Measurements from ENCODE around the gene RPS6KB2. TPM values are rescaled to one million over a fixed set of nuclear protein-coding genes. Genes with fewer than 3 reads are reported as not detected.

The RPS6KB2 gene
- total and polyA plus RNA-seq, 10 of the 15 experiments (the other 5 are each of a cell fraction or from before 2014, with no cell fraction given): 0.39 to 101 (median 58.4) TPM

DNA sequence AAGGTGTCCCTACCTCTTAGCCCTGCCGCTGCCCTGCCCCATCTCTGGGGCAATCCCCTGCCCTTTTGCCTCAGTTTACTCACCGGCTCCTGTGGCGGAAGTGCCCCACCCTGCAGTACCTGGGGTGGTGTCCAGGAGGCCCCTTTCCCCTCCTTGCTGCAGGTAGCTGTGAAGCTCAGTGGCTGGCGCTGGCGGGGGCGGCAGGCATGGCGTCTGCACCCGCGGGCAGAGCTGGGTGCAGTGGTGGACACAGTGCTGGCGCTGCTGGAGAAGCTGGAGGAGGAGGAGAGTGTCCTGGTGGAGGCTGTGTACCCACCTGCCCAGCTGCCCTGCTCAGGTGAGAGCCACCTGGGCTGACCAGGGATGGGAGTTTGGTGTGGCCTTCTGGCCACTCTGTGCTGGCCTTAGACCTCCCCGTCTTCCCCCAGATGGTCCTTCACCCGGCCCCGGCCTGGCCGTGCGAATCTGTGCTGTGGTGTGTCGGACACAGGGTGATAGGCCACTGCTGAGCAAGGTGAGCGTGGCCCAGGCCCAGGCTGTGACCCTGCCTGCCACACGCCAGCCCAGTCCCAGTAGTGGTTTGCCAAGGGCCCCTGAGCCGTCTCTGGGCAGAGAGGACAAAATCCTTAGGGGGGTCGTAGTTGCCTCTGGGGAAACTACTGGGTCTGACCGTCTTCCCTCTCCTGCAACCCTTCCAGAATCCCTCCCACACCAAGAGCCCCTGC lies 8.8 kb upstream of the RPS6KB2 start:
- H3K27me3 ChIP-seq (replicated peaks in 1 of 2; ENCODE audit: control insufficient read depth in 2 of 2, insufficient read depth in 2 of 2, low read length in 1 of 2): peaks cover 0 to 5% of the 10 kb centered on the region in 2 experiments; a peak in 3 of 4 replicates
- ChIA-PET SMC1A (ENCODE audit: uncharacterized antibody, unreplicated experiment) (interaction anchor here (1.1 to 1.5 kb wide), 4 partner anchors 12 to 68 kb away, joined by 3 to 7 read pairs (median 3); partner anchors contain the start of gene TBC1D10C), POLR2A (interaction anchor here (0.7 to 3.9 kb wide), 10 partner anchors 12 to 50 kb away, joined by 3 to 28 read pairs (median 8); partner anchors contain the start of genes PPP1CA, PTPRCAP and TBC1D10C), RAD21 (ENCODE audit: unreplicated experiment) (interaction anchor here (0.9 to 2.4 kb wide), 4 partner anchors 18 to 41 kb away, joined by 3 to 8 read pairs (median 4); partner anchors contain the start of genes PPP1CA and RAD9A), CTCF (interaction anchor here (0.9 to 1.6 kb wide), 5 partner anchors 12 to 50 kb away, joined by 3 to 5 read pairs (median 4); partner anchors contain the start of genes PTPRCAP and TMEM134)
- no peak overlapping the region for H3K4me2 ChIP-seq (ENCODE audit: control insufficient read depth, insufficient read depth)
- no peak for FAIRE-seq
- no peaks in the 10 kb centered on the region for H3K36me3 ChIP-seq (ENCODE audit: control insufficient read depth in 2 of 2, insufficient read depth in 2 of 2, low read length in 1 of 2)
- WGBS (ENCODE audit: insufficient coverage, insufficient replicate concordance, low lambda C conversion rate, missing lambda C conversion rate): 66% methylated on average over 21 of the region's 21 CpGs
- BruUV-seq (replicated peaks): no TSS peak
- H2AFZ ChIP-seq (ENCODE audit: control insufficient read depth, low read depth, low read length): no peak overlapping the region
- H3K4me1 ChIP-seq (ENCODE audit: control insufficient read depth, insufficient read depth, low read length): peaks cover 2% of the 10 kb centered on the region; the same call in 1 of the 2 replicates
- no peak overlapping the region for H3K4me3 ChIP-seq
- no peak overlapping the region for H3K27ac ChIP-seq (ENCODE audit: control insufficient read depth, insufficient read depth)
- intact Hi-C loops (cut with micrococcal nuclease; ENCODE audit: unreplicated experiment) (no loop called here), in situ Hi-C loops (cut with MboI) (no loop called here)
- TF ChIP-seq, protein P1, sequence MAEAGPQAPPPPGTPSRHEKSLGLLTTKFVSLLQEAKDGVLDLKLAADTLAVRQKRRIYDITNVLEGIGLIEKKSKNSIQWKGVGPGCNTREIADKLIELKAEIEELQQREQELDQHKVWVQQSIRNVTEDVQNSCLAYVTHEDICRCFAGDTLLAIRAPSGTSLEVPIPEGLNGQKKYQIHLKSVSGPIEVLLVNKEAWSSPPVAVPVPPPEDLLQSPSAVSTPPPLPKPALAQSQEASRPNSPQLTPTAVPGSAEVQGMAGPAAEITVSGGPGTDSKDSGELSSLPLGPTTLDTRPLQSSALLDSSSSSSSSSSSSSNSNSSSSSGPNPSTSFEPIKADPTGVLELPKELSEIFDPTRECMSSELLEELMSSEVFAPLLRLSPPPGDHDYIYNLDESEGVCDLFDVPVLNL (IDR thresholded peaks at IDR 0.05; ENCODE audit: low read depth, low read length): no peak
- TF ChIP-seq BRCA1 (IDR thresholded peaks at IDR 0.05; ENCODE audit: low read depth, low read length): no peak
- no peak for TF ChIP-seq POLR2AphosphoS5 (IDR thresholded peaks at IDR 0.05; ENCODE audit: low read length)
- TF ChIP-seq SREBF2 (IDR thresholded peaks at IDR 0.05; ENCODE audit: low read length): no peak
- TF ChIP-seq HDAC2 (IDR thresholded peaks at IDR 0.05): no peak
- TF ChIP-seq, protein P2, sequence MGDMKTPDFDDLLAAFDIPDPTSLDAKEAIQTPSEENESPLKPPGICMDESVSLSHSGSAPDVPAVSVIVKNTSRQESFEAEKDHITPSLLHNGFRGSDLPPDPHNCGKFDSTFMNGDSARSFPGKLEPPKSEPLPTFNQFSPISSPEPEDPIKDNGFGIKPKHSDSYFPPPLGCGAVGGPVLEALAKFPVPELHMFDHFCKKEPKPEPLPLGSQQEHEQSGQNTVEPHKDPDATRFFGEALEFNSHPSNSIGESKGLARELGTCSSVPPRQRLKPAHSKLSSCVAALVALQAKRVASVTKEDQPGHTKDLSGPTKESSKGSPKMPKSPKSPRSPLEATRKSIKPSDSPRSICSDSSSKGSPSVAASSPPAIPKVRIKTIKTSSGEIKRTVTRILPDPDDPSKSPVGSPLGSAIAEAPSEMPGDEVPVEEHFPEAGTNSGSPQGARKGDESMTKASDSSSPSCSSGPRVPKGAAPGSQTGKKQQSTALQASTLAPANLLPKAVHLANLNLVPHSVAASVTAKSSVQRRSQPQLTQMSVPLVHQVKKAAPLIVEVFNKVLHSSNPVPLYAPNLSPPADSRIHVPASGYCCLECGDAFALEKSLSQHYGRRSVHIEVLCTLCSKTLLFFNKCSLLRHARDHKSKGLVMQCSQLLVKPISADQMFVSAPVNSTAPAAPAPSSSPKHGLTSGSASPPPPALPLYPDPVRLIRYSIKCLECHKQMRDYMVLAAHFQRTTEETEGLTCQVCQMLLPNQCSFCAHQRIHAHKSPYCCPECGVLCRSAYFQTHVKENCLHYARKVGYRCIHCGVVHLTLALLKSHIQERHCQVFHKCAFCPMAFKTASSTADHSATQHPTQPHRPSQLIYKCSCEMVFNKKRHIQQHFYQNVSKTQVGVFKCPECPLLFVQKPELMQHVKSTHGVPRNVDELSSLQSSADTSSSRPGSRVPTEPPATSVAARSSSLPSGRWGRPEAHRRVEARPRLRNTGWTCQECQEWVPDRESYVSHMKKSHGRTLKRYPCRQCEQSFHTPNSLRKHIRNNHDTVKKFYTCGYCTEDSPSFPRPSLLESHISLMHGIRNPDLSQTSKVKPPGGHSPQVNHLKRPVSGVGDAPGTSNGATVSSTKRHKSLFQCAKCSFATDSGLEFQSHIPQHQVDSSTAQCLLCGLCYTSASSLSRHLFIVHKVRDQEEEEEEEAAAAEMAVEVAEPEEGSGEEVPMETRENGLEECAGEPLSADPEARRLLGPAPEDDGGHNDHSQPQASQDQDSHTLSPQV (IDR thresholded peaks at IDR 0.05): no peak
- no peak for TF ChIP-seq NR2C2 (IDR thresholded peaks at IDR 0.05; ENCODE audit: borderline replicate concordance, control insufficient read depth, insufficient read length, low read depth)
- no peak for TF ChIP-seq DPF2 (IDR thresholded peaks at IDR 0.05)
- no peak for TF ChIP-seq STAT3 (IDR thresholded peaks at IDR 0.05; ENCODE audit: low read depth, low read length)
- no peak for TF ChIP-seq NBN (IDR thresholded peaks at IDR 0.05)
- no peak for TF ChIP-seq ESRRA (IDR thresholded peaks at IDR 0.05; ENCODE audit: low read length)
- no peak for TF ChIP-seq IKZF2 (IDR thresholded peaks at IDR 0.05)
- no peak for TF ChIP-seq MYB (IDR thresholded peaks at IDR 0.05; ENCODE audit: borderline replicate concordance, low read depth, low read length)
- TF ChIP-seq PAX5 (IDR thresholded peaks at IDR 0.05; ENCODE audit: borderline replicate concordance, low read depth, low read length): no peak
- no peak for TF ChIP-seq BHLHE40 (IDR thresholded peaks at IDR 0.05; ENCODE audit: borderline replicate concordance in 1 of 2, low read depth in 2 of 2, low read length in 1 of 2)
- TF ChIP-seq KDM1A (IDR thresholded peaks at IDR 0.05; ENCODE audit: borderline replicate concordance): no peak
- no peak for DNase-seq (ENCODE audit: low read depth, low spot score)
- ATAC-seq: no peak
- no peaks in the 10 kb centered on the region for H4K20me1 ChIP-seq (ENCODE audit: control insufficient read depth, insufficient read depth)
- no peak overlapping the region for H3K9ac ChIP-seq (ENCODE audit: control insufficient read depth, insufficient read depth, low read length)
- H3K79me2 ChIP-seq (ENCODE audit: control insufficient read depth, insufficient read depth, low read length): no peaks in the 10 kb centered on the region
- no peaks in the 10 kb centered on the region for H3K9me3 ChIP-seq (replicated peaks; ENCODE audit: control insufficient read depth, insufficient read depth, low read length)
